Measurements from ENCODE around the gene RRM1. TPM values are rescaled to one million over a fixed set of nuclear protein-coding genes. Genes with fewer than 3 reads are reported as not detected.

Gene RRM1
- total RNA-seq, 2 donors from 2014 or later = 79.2 to 102 TPM

DNA sequence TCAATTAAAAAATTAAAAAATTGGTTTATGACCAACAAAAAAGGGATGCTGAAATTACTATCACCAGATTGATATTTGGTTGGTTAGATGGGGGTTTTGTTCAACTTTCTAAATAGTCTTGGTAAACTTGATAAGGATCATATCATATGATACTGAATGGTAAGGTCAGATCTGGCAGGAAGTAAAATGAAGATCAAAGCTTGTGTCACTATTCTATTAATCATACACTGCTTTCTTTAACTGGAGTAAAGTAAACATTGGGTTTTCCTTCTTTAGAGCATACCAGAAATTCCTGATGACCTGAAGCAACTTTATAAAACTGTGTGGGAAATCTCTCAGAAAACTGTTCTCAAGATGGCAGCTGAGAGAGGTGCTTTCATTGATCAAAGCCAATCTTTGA is 40.2 kb downstream of the RRM1 start:
- Mint-ChIP-seq H3K27me3 (ENCODE audit: insufficient read depth) (no peaks in the 10 kb centered on the region), H3K36me3 (ENCODE audit: low read depth) (peaks cover 67% of the 10 kb centered on the region), H3K4me3 (no peak overlapping the region), H3K27ac (no peak overlapping the region), H3K4me1 (no peaks in the 10 kb centered on the region), H3K9me3 (peaks cover 18% of the 10 kb centered on the region)
- H3K4me3 ChIP-seq (ENCODE audit: low read length) = no peak overlapping the region
- H3K27me3 ChIP-seq (ENCODE audit: control insufficient read depth, insufficient read depth, low read length, poor library complexity, severe bottlenecking) = no peaks in the 10 kb centered on the region
- TF ChIP-seq, protein P1, sequence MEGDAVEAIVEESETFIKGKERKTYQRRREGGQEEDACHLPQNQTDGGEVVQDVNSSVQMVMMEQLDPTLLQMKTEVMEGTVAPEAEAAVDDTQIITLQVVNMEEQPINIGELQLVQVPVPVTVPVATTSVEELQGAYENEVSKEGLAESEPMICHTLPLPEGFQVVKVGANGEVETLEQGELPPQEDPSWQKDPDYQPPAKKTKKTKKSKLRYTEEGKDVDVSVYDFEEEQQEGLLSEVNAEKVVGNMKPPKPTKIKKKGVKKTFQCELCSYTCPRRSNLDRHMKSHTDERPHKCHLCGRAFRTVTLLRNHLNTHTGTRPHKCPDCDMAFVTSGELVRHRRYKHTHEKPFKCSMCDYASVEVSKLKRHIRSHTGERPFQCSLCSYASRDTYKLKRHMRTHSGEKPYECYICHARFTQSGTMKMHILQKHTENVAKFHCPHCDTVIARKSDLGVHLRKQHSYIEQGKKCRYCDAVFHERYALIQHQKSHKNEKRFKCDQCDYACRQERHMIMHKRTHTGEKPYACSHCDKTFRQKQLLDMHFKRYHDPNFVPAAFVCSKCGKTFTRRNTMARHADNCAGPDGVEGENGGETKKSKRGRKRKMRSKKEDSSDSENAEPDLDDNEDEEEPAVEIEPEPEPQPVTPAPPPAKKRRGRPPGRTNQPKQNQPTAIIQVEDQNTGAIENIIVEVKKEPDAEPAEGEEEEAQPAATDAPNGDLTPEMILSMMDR (conservative IDR thresholded peaks at IDR 0.05) = no peak
- H3K36me3 ChIP-seq (ENCODE audit: control insufficient read depth, insufficient read depth, low read length) = peaks cover 77% of the 10 kb centered on the region
- H3K9me3 ChIP-seq (ENCODE audit: control insufficient read depth, low read length) = peaks cover 33% of the 10 kb centered on the region
- H3K27ac ChIP-seq (ENCODE audit: low read depth, low read length) = no peak overlapping the region
- no peak for DNase-seq
- no peaks in the 10 kb centered on the region for H3K4me1 ChIP-seq (ENCODE audit: control insufficient read depth, insufficient read depth, low read length)
- H3K9ac ChIP-seq (ENCODE audit: extremely low read depth, low read length, poor library complexity, severe bottlenecking) = no peak overlapping the region

DNA sequence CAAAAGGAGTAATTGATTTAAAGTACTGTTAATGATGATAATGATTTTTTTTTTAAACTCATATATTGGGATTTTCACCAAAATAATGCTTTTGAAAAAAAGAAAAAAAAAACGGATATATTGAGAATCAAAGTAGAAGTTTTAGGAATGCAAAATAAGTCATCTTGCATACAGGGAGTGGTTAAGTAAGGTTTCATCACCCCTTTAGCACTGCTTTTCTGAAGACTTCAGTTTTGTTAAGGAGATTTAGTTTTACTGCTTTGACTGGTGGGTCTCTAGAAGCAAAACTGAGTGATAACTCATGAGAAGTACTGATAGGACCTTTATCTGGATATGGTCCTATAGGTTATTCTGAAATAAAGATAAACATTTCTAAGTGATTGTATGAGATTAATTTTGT is 43.9 kb downstream of the RRM1 start:
- Histone ChIP-seq H3K9me3 (ENCODE audit: control insufficient read depth, low read length) (peaks cover 37% of the 10 kb centered on the region), H3K27me3 (ENCODE audit: control insufficient read depth, insufficient read depth, low read length, poor library complexity, severe bottlenecking) (no peaks in the 10 kb centered on the region), H3K4me1 (ENCODE audit: control insufficient read depth, insufficient read depth, low read length) (no peaks in the 10 kb centered on the region), H3K4me3 (ENCODE audit: low read length) (no peak overlapping the region), H3K9ac (ENCODE audit: extremely low read depth, low read length, poor library complexity, severe bottlenecking) (no peak overlapping the region), H3K27ac (ENCODE audit: low read depth, low read length) (no peak overlapping the region), H3K36me3 (ENCODE audit: control insufficient read depth, insufficient read depth, low read length) (peaks cover 62% of the 10 kb centered on the region)
- H3K4me3 Mint-ChIP-seq = no peak overlapping the region
- H3K27ac Mint-ChIP-seq = no peak overlapping the region
- peaks cover 28% of the 10 kb centered on the region for H3K9me3 Mint-ChIP-seq
- TF ChIP-seq, protein P1 (conservative IDR thresholded peaks at IDR 0.05) = no peak
- H3K36me3 Mint-ChIP-seq (ENCODE audit: low read depth) = peaks cover 69% of the 10 kb centered on the region
- 100% methylated on average over 1 of the region's 1 CpG for WGBS, 2 experiments (ENCODE audit: insufficient coverage in 1 of 2, insufficient read length in 1 of 2)
- H3K4me1 Mint-ChIP-seq = no peaks in the 10 kb centered on the region
- no peaks in the 10 kb centered on the region for H3K27me3 Mint-ChIP-seq (ENCODE audit: insufficient read depth)
- no peak for DNase-seq

DNA sequence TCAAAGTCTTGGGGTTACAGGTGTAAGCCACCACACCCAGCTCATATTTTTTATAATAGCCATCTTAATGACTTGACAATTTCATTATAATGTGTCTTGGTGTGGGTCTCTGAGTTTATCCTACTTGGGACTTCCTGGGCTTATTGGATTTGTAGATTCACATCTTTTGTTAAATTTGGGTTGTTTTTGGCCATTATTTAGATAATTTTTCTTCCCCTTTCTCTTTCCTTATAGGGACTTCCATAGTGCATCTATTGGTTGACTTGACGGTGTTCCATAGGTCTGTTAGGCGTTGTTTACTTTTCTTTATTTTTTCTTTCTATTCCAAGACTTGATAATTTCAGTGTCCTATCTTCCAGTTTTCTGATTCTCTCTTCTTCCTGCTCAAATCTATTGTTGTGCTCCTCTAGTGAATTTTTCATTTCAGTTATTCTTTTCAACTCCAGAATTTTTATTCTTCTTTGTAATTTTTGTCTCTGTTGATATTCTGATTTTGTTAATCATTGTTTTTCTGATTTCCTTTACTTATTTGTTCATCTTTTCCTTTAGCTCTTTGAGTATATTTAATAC is 45.6 kb downstream of the RRM1 start:
- TF ChIP-seq, protein P1 (conservative IDR thresholded peaks at IDR 0.05) = no peak
- Mint-ChIP-seq H3K36me3 (ENCODE audit: low read depth) (peaks cover 55% of the 10 kb centered on the region), H3K4me1 (no peaks in the 10 kb centered on the region), H3K27ac (no peak overlapping the region), H3K9me3 (peaks cover 28% of the 10 kb centered on the region), H3K27me3 (ENCODE audit: insufficient read depth) (no peaks in the 10 kb centered on the region), H3K4me3 (no peak overlapping the region)
- Histone ChIP-seq H3K27ac (ENCODE audit: low read depth, low read length) (no peak overlapping the region), H3K4me1 (ENCODE audit: control insufficient read depth, insufficient read depth, low read length) (no peaks in the 10 kb centered on the region), H3K9me3 (ENCODE audit: control insufficient read depth, low read length) (peaks cover 37% of the 10 kb centered on the region), H3K4me3 (ENCODE audit: low read length) (peak overlapping the region; percentile 43), H3K9ac (ENCODE audit: extremely low read depth, low read length, poor library complexity, severe bottlenecking) (no peak overlapping the region), H3K36me3 (ENCODE audit: control insufficient read depth, insufficient read depth, low read length) (peaks cover 46% of the 10 kb centered on the region), H3K27me3 (ENCODE audit: control insufficient read depth, insufficient read depth, low read length, poor library complexity, severe bottlenecking) (no peaks in the 10 kb centered on the region)
- 100% methylated on average over 2 of the region's 2 CpGs for WGBS, 2 experiments (ENCODE audit: insufficient coverage in 1 of 2, insufficient read length in 1 of 2)
- DNase-seq = no peak

Measured in endodermal cell (in vitro differentiated cells).